Measurements from ENCODE around the gene LOXHD1. TPM values are rescaled to one million over a fixed set of nuclear protein-coding genes. Genes with fewer than 3 reads are reported as not detected.

The LOXHD1 gene
- total and polyA plus RNA-seq, 2 of the 4 experiments (the other 2 are of a cell fraction): not detected

GRCh38 chr18:46509530-46509929 is 147.5 kb downstream of the LOXHD1 start:
- ChIA-PET POLR2A (ENCODE audit: unreplicated experiment) (no interaction called here), CTCF (no interaction called here)
- Histone ChIP-seq H2AFZ (replicated peaks; ENCODE audit: low read length, poor library complexity) (no peak overlapping the region), H2AK5ac (ENCODE audit: low read depth, low read length) (no peak overlapping the region), H2AK9ac (replicated peaks; ENCODE audit: low read depth, low read length, poor library complexity) (no peak overlapping the region), H3K4me2 (ENCODE audit: low read depth, low read length) (no peak overlapping the region), H3K18ac (ENCODE audit: low read depth, low read length) (no peak overlapping the region), H2BK15ac (ENCODE audit: low read depth, low read length) (no peak overlapping the region), H3K14ac (replicated peaks; ENCODE audit: low read depth, low read length) (no peak overlapping the region), H3K4me3 (ENCODE audit: insufficient read depth, low read depth, low read length) (no peak overlapping the region), H3K56ac (ENCODE audit: extremely low read depth, insufficient read depth, low read length) (no peak overlapping the region), H3K27me3 (ENCODE audit: control insufficient read depth, insufficient read depth, low read length) (no peaks in the 10 kb centered on the region), H3K4me1 (ENCODE audit: control insufficient read depth, insufficient read depth, low read length) (no peaks in the 10 kb centered on the region), H3K79me1 (ENCODE audit: low read depth in 1 of 2, low read length in 2 of 2) (no peaks in the 10 kb centered on the region), H3K36me3 (ENCODE audit: control insufficient read depth, insufficient read depth, low read length) (no peaks in the 10 kb centered on the region), H3K9me1 (ENCODE audit: insufficient read depth, low read length) (no peaks in the 10 kb centered on the region), H2BK120ac (ENCODE audit: low read depth, low read length) (no peak overlapping the region), H3K27ac (ENCODE audit: insufficient read depth, low read length) (no peak overlapping the region), H3K9me3 (ENCODE audit: control insufficient read depth, insufficient read depth, low read length) (no peaks in the 10 kb centered on the region), H3K23ac (ENCODE audit: low read depth, low read length) (no peak overlapping the region), H2BK5ac (ENCODE audit: low read depth, low read length, poor library complexity, severe bottlenecking) (no peak overlapping the region), H3K4ac (ENCODE audit: low read depth, low read length) (no peak overlapping the region), H3K9ac (ENCODE audit: low read depth, low read length) (no peak overlapping the region), H4K5ac (ENCODE audit: low read depth, low read length) (no peak overlapping the region), H2BK20ac (ENCODE audit: low read depth, low read length) (no peak overlapping the region), H4K20me1 (ENCODE audit: insufficient read depth, low read length) (no peaks in the 10 kb centered on the region), H4K91ac (ENCODE audit: insufficient read depth, low read depth, low read length) (no peak overlapping the region), H4K8ac (ENCODE audit: low read depth in 2 of 2, low read length in 2 of 2) (no peak overlapping the region)
- DNase-seq (no peak), ATAC-seq (ENCODE audit: low read depth) (no peak)
- 64% methylated on average over 4 of the region's 6 CpGs; no CpG with 5 or more reads in 1 of the 2 experiments for WGBS, 2 experiments (ENCODE audit: extremely low coverage in 2 of 2, insufficient read length in 1 of 2)
- intact Hi-C loops (cut with micrococcal nuclease): no loop called here
- no TSS peak for BruUV-seq (replicated peaks)
- no peak for TF ChIP-seq CEBPB (IDR thresholded peaks at IDR 0.05; ENCODE audit: low read depth, low read length)
- no peak for TF ChIP-seq RCOR1 (IDR thresholded peaks at IDR 0.05; ENCODE audit: insufficient replicate concordance, low read length)
- no peak for TF ChIP-seq NFE2L2 (IDR thresholded peaks at IDR 0.05; ENCODE audit: low read depth, low read length)
- no peak for TF ChIP-seq MAZ (IDR thresholded peaks at IDR 0.05; ENCODE audit: borderline replicate concordance, low read depth, low read length)
- dilution Hi-C loops (cut with HindIII; ENCODE audit: low sequenced_read_pairs, unreplicated experiment): no loop called here
- in situ Hi-C loops (cut with MboI; ENCODE audit: low sequenced_read_pairs): no loop called here
